IPS DF 6.9 (cell line): ENCODE results near the gene KRTAP10-1.

ENCODE experiments used
- DNase-seq: peaks from one replicate; pipeline ENCODE4 v3.0.0-alpha.2; 2013; ENCODE audit warnings: low read depth, low spot score
- H3K27ac ChIP-seq: one replicate; pipeline ENCODE4 v1.5.1; 2013; ENCODE audit warnings: low read length, control low read depth
- H3K27me3 ChIP-seq: 2 replicates; pipeline ENCODE4 v1.6.1; 2013; ENCODE audit warnings: mild to moderate bottlenecking, low read length; ENCODE audit not compliant: control insufficient read depth, insufficient read depth
- H3K36me3 ChIP-seq: 2 replicates; pipeline ENCODE4 v1.6.1; 2013; ENCODE audit warnings: low read length; ENCODE audit not compliant: control insufficient read depth, insufficient read depth
- H3K4me1 ChIP-seq: 2 replicates; pipeline ENCODE4 v1.6.1; 2013; ENCODE audit warnings: low read length; ENCODE audit not compliant: control insufficient read depth, insufficient read depth
- H3K4me3 ChIP-seq: 2 replicates; pipeline ENCODE4 v1.5.1; 2013; ENCODE audit warnings: mild to moderate bottlenecking, low read length
- H3K9me3 ChIP-seq: 2 replicates; pipeline ENCODE4 v1.6.1; 2013; ENCODE audit warnings: low read length, inconsistent platforms; ENCODE audit not compliant: control insufficient read depth, insufficient read depth
- WGBS: extraction: QIAGEN DNeasy Blood & Tissue Kit; methylation state at CpG from one replicate; pipeline ENCODE4 v1.1.7; 2013; ENCODE audit warnings: mixed read lengths, missing lambda C conversion rate; ENCODE audit not compliant: insufficient read length, insufficient coverage; 5-methylcytosine and 5-hydroxymethylcytosine counted together

Gene KRTAP10-1

DNA sequence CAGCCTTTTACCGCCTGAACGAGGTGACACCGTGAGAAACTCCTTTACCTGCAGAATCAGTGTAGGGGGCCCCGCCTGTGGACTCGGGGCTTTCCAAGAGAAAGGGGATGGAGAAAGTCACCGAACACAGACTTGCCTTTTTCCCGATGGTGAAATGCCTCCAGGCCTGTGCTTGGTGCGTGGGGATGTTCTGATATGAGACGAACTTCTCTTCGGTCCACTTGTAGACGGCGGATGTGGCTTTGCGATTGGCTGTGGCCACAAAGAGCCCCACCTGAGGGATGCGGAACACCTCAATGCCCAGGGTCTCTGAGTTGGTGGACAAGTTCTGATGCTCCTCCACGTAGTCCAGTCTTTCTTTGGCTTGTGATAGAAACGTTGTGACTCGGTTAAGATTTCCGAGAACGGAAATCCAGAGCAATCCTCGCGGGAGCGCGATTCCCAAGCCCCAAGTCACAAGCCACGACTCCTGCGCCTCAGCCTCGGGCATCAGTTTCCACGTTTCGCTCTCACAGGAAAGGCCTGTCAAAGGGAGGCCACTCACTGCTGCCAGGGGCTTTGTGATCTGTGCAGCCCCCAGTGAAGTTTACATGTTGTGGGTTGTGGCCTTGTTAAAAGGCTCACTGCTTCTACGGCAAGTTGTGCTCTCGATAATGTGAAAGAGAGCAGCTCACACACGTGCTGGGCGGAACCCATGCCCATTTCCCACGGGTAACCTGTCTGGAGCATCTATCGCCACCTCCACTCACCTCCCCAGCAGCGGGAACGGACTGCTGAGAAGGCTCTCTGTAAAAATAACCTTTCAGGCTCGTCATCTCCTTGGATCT lies 12.6 kb downstream of the KRTAP10-1 start:
- DNase-seq, result no peak
- no peaks in the 10 kb centered on the region for H3K27me3 ChIP-seq
- no peaks in the 10 kb centered on the region for H3K4me1 ChIP-seq
- H3K27ac ChIP-seq, result no peak overlapping the region
- no CpG with 5 or more reads among the region's 37 CpGs for WGBS
- H3K9me3 ChIP-seq, result no peaks in the 10 kb centered on the region
- H3K4me3 ChIP-seq, result no peak overlapping the region
- no peaks in the 10 kb centered on the region for H3K36me3 ChIP-seq

DNA sequence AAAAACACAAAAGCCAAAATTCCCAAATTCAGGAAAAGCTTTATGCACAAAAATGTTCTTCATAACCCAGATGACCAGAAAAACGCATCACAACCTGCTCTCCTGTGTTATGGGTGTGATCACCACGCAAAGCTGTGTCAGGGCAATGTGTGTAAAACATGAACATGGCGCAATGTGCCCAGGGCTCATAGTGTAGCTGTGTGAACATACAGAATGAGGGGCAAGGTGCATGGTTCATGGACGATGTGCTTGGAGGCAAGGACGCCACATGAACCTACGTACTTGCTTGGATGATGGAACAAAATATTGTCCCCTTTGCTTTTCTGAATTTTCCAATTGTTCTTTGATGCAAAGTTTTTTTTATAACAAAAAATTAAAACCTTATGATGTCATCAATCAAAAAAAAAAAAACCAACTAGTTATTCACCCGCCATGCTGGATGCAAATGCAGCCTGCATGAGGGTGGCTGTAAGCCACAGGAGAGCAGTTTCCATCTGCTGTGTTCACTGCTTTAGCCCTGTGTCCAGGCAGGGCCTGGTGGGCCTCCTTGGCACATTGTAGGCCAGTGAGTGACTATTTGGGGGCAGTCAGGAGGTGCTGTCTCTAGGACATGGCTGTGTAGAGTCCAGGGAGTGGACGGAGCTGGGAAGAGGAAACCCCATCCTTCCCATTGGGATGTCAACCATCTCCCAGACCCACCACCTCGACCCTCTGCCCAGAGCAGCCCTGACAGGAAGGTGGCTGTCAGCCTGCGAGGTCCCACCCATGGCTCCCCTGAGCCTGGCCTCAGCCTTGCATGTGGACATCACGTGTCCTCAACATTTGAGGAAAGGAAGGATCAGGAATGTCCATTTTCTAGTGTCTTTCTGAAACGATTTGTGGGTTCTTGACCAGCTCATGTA lies 13.6 kb downstream of the KRTAP10-1 start:
- no peaks in the 10 kb centered on the region for H3K4me1 ChIP-seq
- no peaks in the 10 kb centered on the region for H3K36me3 ChIP-seq
- no peak overlapping the region for H3K27ac ChIP-seq
- WGBS, result no CpG with 5 or more reads among the region's 12 CpGs
- no peaks in the 10 kb centered on the region for H3K27me3 ChIP-seq
- DNase-seq, result no peak
- H3K9me3 ChIP-seq, result no peaks in the 10 kb centered on the region
- no peak overlapping the region for H3K4me3 ChIP-seq

DNA sequence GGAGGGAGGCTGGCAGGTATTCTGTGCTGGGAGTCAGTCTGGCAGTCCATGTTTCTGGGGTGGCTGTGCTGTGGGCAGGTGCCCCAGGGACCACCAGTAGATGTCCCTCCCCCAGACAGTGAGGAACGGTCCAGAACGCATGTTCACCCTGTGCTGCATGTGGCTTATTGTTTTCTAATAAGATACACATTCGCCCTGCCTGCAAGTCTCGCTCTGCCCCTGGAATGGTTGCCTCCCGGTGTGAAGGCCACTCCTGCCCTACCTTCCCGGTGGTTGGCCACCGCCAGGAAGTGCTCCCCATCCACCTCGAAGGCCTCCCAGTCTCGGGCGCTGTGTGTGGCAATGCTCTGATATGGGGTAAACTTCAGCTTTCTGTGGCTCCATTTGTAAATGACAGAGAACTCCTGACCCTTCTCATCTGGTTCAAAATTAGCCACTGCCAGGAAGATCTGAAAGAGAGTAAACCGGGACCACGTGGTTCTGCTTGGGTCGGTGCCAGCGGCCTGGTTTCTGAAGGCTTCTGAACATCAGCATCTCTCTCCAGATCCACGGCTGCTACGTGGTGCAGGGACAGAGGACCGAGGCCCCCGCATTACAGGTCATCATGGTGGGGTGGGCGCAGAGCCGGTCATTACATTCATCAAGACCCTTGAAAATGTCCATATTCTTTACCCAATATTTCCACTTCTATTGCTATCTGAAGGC lies 14.5 kb downstream of the KRTAP10-1 start:
- Histone ChIP-seq H3K9me3 (no peaks in the 10 kb centered on the region), H3K4me3 (no peak overlapping the region), H3K36me3 (no peaks in the 10 kb centered on the region), H3K4me1 (no peaks in the 10 kb centered on the region), H3K27me3 (no peaks in the 10 kb centered on the region), H3K27ac (no peak overlapping the region)
- DNase-seq, result no peak
- WGBS, result no CpG with 5 or more reads among the region's 20 CpGs

DNA sequence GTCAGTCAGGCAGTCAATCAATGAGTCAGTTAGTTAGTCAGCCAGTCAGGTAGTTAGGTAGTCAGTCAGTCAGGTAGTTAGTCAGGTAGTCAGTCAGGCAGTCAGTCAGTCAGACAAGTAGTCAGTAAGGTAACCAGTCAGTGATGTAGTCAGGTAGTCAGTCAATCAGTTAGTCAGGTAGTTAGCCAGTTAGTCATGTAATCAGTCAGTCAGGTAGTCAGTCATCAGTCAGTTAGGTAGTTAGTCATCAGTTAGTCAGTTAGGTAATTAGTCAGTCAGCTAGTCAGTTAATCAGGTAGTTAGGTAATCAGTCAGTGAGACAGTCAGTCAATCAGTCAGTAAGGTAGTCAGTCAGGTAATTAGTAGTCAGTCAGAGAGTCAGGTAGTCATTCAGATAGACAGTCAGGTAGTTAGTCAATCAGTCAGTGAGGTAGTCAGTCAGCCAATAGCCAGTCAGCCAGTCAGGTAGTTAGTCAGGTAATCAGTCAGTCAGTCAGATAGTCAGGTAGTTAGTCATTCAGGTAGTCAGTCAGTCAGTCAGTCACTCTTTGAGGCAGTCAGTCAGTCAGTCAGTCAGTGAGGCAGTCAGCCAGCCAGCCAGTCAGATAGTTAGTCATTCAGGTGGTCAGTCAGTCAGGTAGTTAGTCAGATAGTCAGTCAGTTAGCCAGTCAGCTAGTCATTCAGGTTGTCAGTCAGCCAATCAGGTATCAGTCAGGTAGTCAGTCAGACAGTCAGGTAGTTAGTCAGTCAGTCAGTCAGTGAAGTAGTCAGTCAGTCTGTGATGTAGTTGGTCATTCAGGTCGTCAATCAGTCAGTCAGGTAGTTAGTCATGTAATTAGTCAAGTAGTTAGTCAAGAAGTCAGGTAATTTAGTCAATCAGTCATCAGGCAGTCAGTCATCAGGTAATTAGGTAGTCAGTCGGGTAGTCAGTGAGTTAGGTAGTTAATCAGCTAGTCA lies 15.3 kb downstream of the KRTAP10-1 start:
- Histone ChIP-seq H3K27me3 (no peaks in the 10 kb centered on the region), H3K9me3 (no peaks in the 10 kb centered on the region), H3K27ac (no peak overlapping the region), H3K4me3 (no peak overlapping the region), H3K4me1 (no peaks in the 10 kb centered on the region), H3K36me3 (no peaks in the 10 kb centered on the region)
- no peak for DNase-seq
- WGBS, result no CpG with 5 or more reads among the region's 2 CpGs

GRCh38 chr21:44523567-44524413 lies 16.2 kb downstream of the KRTAP10-1 start:
- Histone ChIP-seq H3K9me3 (no peaks in the 10 kb centered on the region), H3K4me3 (no peak overlapping the region), H3K27ac (no peak overlapping the region), H3K36me3 (no peaks in the 10 kb centered on the region), H3K4me1 (no peaks in the 10 kb centered on the region), H3K27me3 (no peaks in the 10 kb centered on the region)
- WGBS, result no CpG with 5 or more reads among the region's 1 CpG
- DNase-seq, result no peak

DNA sequence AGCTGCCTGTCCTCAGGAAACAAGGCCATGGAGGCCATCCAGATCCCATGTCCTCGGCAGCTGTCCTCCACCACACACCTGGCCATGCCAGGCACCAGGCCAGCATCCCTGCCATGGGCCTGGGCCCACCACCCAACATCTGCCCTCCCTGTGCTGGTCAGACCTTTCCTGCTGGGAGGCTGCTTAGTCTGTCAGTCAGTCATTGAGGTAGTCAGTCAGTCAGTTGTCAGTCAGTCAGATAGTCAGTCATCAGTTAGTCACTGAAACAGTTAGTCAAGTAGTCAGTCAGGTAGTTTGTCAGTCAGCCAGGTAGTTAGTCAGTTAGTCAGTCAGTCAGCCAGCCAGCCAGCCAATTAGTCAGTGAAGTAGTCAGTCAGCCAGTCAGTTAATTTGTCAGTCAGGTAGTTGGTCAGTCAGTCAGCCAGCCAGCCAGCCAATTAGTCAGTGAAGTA lies 17.2 kb downstream of the KRTAP10-1 start:
- Histone ChIP-seq H3K27ac (no peak overlapping the region), H3K9me3 (no peaks in the 10 kb centered on the region), H3K4me3 (no peak overlapping the region), H3K27me3 (no peaks in the 10 kb centered on the region), H3K36me3 (no peaks in the 10 kb centered on the region), H3K4me1 (no peaks in the 10 kb centered on the region)
- WGBS, result no CpG with 5 or more reads among the region's 1 CpG
- no peak for DNase-seq

DNA sequence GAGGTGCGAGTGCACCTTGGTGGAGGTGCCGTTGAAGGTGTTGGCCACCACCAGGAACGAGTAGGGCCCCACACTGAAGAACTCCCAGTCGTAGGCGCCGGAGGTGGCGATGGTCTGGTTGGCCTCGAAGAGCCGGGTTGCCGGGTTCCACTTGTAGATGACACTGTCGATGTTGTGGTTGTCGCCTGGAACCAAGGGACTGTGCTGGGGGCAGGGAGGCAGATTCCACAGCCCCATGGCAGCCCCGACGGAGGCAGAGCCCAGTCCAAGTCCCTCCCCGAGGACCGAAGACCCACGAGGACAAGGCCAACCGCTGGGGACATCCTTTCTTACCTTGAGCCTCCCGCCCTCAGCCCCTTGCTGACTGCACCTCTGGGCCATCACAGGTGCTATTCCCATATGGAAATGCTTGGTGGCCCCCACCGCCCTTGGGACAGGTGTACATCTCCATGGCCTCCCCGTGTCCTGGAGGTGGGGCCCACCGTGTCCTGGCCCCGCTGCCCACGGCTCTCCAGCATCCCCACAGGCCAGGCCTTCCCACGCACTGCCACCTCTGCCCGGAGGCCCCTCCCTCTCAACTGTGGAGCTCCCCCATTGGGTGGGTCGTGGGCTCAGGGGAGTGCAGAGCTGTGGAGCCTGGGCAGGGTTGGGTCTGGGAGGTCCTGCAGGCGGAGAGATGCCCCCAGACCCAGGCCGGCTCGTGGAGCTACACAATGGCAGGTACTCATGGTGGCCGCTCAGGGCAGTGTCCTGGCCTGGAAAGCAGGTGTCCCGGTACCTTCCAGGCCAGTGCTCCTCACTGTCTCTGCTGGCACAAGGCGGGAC lies 17.9 kb downstream of the KRTAP10-1 start:
- Histone ChIP-seq H3K36me3 (no peaks in the 10 kb centered on the region), H3K27ac (no peak overlapping the region), H3K9me3 (no peaks in the 10 kb centered on the region), H3K4me3 (no peak overlapping the region), H3K4me1 (no peaks in the 10 kb centered on the region), H3K27me3 (no peaks in the 10 kb centered on the region)
- DNase-seq, result no peak
- WGBS, result no CpG with 5 or more reads among the region's 33 CpGs

DNA sequence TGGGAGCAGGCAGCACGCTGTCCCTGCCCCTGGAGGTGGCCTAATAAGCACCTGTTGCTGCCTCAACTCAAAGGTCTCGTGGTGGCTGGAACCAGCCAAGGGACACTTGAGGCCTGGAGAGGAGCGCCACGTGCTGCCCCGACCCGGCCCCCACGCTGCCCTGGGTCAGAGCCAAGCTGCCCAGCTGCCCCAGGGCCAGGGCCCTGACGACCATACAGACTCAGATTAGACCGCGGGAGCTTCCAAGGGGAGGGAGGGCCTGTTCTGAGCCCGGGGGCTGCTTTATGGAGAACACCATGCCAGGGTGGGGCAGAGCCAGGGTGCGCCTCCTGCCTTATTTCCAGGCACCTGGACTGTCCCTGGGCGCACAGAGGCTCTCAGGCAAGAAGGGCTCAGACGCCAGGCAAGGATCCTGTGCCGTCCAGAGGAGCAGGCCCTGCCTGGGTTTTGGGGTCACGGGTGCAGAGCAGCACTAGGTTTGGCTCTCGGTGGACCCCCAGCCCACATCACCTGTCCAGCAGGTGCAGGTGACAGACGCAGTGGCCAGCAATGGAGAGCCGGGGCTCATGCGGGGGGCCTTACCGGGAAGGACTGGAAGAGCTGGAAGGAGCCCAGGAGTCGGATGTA lies 18.6 kb downstream of the KRTAP10-1 start:
- no CpG with 5 or more reads among the region's 22 CpGs for WGBS
- Histone ChIP-seq H3K27me3 (no peaks in the 10 kb centered on the region), H3K27ac (no peak overlapping the region), H3K4me1 (no peaks in the 10 kb centered on the region), H3K36me3 (no peaks in the 10 kb centered on the region), H3K4me3 (no peak overlapping the region), H3K9me3 (no peaks in the 10 kb centered on the region)
- no peak for DNase-seq
